HL-60 (cell line): ENCODE results near the gene POLR1G.

Source experiments
- DNase-seq, 2 experiments: peaks; one replicate each; pipeline ENCODE4 v3.0.0-alpha.2; 2010 to 2020; ENCODE audit warnings: low read depth in 1 of 2, low spot score in 1 of 2
- H3K27ac ChIP-seq: fragments of 250-450 bp; sonication (Bioruptor Pico); replicated peaks from 2 replicates; pipeline ENCODE4 v1.5.1; 2020; ENCODE audit warnings: mild to moderate bottlenecking, moderate library complexity
- H3K27me3 ChIP-seq: fragments of 250-450 bp; sonication (Bioruptor Pico); 2 replicates; pipeline ENCODE4 v1.5.1; 2021; ENCODE audit warnings: mild to moderate bottlenecking, moderate library complexity; ENCODE audit not compliant: insufficient read depth, poor library complexity, severe bottlenecking
- H3K4me3 ChIP-seq: replicated peaks from 2 replicates; pipeline ENCODE4 v1.5.1; 2011; ENCODE audit warnings: mild to moderate bottlenecking, control low read depth, low read length; ENCODE audit not compliant: insufficient read depth
- CTCF ChIP-seq: IDR thresholded peaks from one replicate; pipeline ENCODE4 v1.5.1; 2011; ENCODE audit warnings: low read length, control low read depth, inconsistent platforms; ENCODE audit not compliant: insufficient read depth
- GABPA ChIP-seq: IDR thresholded peaks from 2 replicates; pipeline ENCODE4 v1.6.1; 2012; ENCODE audit warnings: low read depth
- POLR2AphosphoS5 ChIP-seq: IDR thresholded peaks from 2 replicates; pipeline ENCODE4 v1.6.1; 2012; ENCODE audit warnings: low read depth
- SPI1 ChIP-seq: IDR thresholded peaks from 2 replicates; pipeline ENCODE4 v1.6.1; 2012; ENCODE audit warnings: low read depth, mild to moderate bottlenecking, borderline replicate concordance
- TF ChIP-seq, protein P1 (sequence below): IDR thresholded peaks from 2 replicates; pipeline ENCODE4 v1.6.1; 2012; ENCODE audit warnings: low read depth; ENCODE audit not compliant: insufficient replicate concordance

The POLR1G gene

DNA sequence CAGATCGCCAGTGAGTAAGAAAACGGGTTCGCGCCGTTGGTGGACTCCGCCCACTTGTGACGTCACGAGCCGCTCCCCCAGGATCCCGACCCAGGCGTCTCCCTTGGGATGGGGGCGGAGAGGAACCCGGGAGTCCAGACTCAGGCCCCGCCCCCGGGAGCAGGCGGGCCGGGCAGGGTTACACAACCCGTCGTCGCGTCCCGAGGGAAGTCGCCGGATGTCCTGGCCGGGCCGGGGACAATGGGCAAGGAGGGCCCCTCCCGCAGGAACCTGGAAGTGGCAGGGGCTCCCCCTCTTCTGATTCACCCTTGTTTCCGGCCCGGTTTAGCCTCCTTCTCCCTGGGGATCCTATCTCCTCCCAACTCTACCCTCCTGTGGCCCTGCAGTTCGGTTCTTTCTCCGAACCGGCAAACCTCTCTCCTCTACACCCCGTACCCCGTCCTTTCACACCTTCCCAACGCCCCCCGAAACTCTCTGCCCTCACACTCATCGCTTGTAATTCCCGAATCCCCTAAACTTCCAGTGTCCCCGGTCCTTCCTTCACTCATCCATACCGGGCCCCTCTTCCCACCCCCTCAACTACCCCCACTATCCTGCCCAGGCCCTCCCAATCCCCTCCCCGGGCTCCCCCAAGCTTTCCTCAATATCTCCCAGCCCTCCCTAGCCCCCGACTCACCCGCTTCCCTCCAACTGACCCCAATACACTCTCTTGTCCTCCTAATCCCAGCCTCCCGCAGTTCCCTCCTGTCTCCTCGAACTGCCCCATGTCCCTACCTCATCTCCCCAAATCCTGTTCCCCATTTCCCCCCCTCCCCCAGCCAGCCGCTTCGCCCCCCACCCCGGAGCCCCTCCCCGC is 37.2 kb downstream of the POLR1G start:
- peak overlapping the region; percentile 50 for H3K27ac ChIP-seq
- H3K4me3 ChIP-seq, result peak overlapping the region; percentile 34
- TF ChIP-seq SPI1 (no peak), GABPA (no peak; the same call in 1 of the 2 replicates), POLR2AphosphoS5 (no peak), CTCF (no peak)
- TF ChIP-seq, protein P1, sequence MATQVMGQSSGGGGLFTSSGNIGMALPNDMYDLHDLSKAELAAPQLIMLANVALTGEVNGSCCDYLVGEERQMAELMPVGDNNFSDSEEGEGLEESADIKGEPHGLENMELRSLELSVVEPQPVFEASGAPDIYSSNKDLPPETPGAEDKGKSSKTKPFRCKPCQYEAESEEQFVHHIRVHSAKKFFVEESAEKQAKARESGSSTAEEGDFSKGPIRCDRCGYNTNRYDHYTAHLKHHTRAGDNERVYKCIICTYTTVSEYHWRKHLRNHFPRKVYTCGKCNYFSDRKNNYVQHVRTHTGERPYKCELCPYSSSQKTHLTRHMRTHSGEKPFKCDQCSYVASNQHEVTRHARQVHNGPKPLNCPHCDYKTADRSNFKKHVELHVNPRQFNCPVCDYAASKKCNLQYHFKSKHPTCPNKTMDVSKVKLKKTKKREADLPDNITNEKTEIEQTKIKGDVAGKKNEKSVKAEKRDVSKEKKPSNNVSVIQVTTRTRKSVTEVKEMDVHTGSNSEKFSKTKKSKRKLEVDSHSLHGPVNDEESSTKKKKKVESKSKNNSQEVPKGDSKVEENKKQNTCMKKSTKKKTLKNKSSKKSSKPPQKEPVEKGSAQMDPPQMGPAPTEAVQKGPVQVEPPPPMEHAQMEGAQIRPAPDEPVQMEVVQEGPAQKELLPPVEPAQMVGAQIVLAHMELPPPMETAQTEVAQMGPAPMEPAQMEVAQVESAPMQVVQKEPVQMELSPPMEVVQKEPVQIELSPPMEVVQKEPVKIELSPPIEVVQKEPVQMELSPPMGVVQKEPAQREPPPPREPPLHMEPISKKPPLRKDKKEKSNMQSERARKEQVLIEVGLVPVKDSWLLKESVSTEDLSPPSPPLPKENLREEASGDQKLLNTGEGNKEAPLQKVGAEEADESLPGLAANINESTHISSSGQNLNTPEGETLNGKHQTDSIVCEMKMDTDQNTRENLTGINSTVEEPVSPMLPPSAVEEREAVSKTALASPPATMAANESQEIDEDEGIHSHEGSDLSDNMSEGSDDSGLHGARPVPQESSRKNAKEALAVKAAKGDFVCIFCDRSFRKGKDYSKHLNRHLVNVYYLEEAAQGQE, result no peak
- DNase-seq, result peak; percentile 50 to 97
- H3K27me3 ChIP-seq, result no peaks in the 10 kb centered on the region

- Histone ChIP-seq H3K27me3 (no peaks in the 10 kb centered on the region), H3K27ac (peak overlapping the region; percentile 60), H3K4me3 (no peak overlapping the region)
- DNase-seq, result peak; percentile 68 to 78
- TF ChIP-seq SPI1, result no peak
- TF ChIP-seq POLR2AphosphoS5, result no peak
- TF ChIP-seq, protein P1, result no peak
- TF ChIP-seq GABPA, result no peak
- TF ChIP-seq CTCF, result no peak
Observed at GRCh38 chr19:45444318-45445041, 38.0 kb downstream of the POLR1G start.

GRCh38 chr19:45445139-45445538 is 38.7 kb downstream of the POLR1G start:
- no peaks in the 10 kb centered on the region for H3K27me3 ChIP-seq
- H3K4me3 ChIP-seq, result no peak overlapping the region
- H3K27ac ChIP-seq, result no peak overlapping the region
- TF ChIP-seq SPI1, result no peak
- TF ChIP-seq GABPA, result no peak
- TF ChIP-seq POLR2AphosphoS5, result no peak
- TF ChIP-seq, protein P1, result no peak
- TF ChIP-seq CTCF, result no peak
- DNase-seq, result no peak
